Parathyroid adenoma (tissue), 2 donors: ENCODE results near the gene GNA12.

Source experiments
- H2AFZ ChIP-seq: fragments of 300-600 bp; sonication (generic); one replicate; pipeline ENCODE4 v1.7.0; 2017; ENCODE audit warnings: antibody characterized with exemption, mild to moderate bottlenecking
- H3K27ac ChIP-seq: fragments of 300-600 bp; sonication (generic); one replicate; pipeline ENCODE4 v1.7.0; 2017
- H3K27me3 ChIP-seq: fragments of 300-600 bp; sonication (generic); one replicate; pipeline ENCODE4 v1.7.0; 2017; ENCODE audit warnings: low read length; ENCODE audit not compliant: control insufficient read depth, insufficient read depth
- H3K36me3 ChIP-seq: fragments of 300-600 bp; sonication (generic); one replicate; pipeline ENCODE4 v1.7.0; 2017; ENCODE audit warnings: low read length; ENCODE audit not compliant: control insufficient read depth, insufficient read depth
- H3K4me1 ChIP-seq: fragments of 300-600 bp; sonication (generic); one replicate; pipeline ENCODE4 v1.7.0; 2017; ENCODE audit warnings: control low read depth
- H3K4me2 ChIP-seq: fragments of 300-600 bp; sonication (generic); one replicate; pipeline ENCODE4 v1.7.0; 2017; ENCODE audit warnings: low read length
- H3K4me3 ChIP-seq: fragments of 300-600 bp; sonication (generic); one replicate; pipeline ENCODE4 v1.7.0; 2017; ENCODE audit warnings: low read depth, low read length
- H3K79me2 ChIP-seq: fragments of 300-600 bp; sonication (generic); one replicate; pipeline ENCODE4 v1.7.0; 2017; ENCODE audit warnings: control low read depth
- H3K9ac ChIP-seq: fragments of 300-600 bp; sonication (generic); one replicate; pipeline ENCODE4 v1.7.0; 2017; ENCODE audit warnings: mild to moderate bottlenecking
- H3K9me3 ChIP-seq: fragments of 300-600 bp; sonication (generic); one replicate; pipeline ENCODE4 v1.7.0; 2017; ENCODE audit warnings: low read length; ENCODE audit not compliant: control insufficient read depth
- CTCF ChIP-seq: fragments of 300-600 bp; sonication (generic); IDR thresholded peaks from one replicate; pipeline ENCODE4 v1.7.0; 2017; ENCODE audit warnings: antibody characterized with exemption, mild to moderate bottlenecking
- donor health status: primary hyperparathyroidism.

The GNA12 gene

GRCh38 chr7:2804227-2804763 lies 39.8 kb downstream of the GNA12 start:
- no peak overlapping the region for H3K4me3 ChIP-seq
- TF ChIP-seq CTCF: no peak
- no peak overlapping the region for H2AFZ ChIP-seq
- H3K9me3 ChIP-seq: no peaks in the 10 kb centered on the region
- H3K4me2 ChIP-seq: no peak overlapping the region
- H3K9ac ChIP-seq: no peak overlapping the region
- H3K27ac ChIP-seq: no peak overlapping the region
- H3K36me3 ChIP-seq: no peaks in the 10 kb centered on the region
- no peaks in the 10 kb centered on the region for H3K27me3 ChIP-seq
- H3K79me2 ChIP-seq: peaks cover 37% of the 10 kb centered on the region
- no peaks in the 10 kb centered on the region for H3K4me1 ChIP-seq

GRCh38 chr7:2803755-2804154 lies 40.4 kb downstream of the GNA12 start:
- H3K4me2 ChIP-seq: no peak overlapping the region
- H3K27me3 ChIP-seq: no peaks in the 10 kb centered on the region
- H3K4me3 ChIP-seq: no peak overlapping the region
- TF ChIP-seq CTCF: no peak
- H3K9ac ChIP-seq: no peak overlapping the region
- H2AFZ ChIP-seq: no peak overlapping the region
- H3K79me2 ChIP-seq: peaks cover 33% of the 10 kb centered on the region
- H3K4me1 ChIP-seq: no peaks in the 10 kb centered on the region
- no peaks in the 10 kb centered on the region for H3K36me3 ChIP-seq
- H3K27ac ChIP-seq: no peak overlapping the region
- no peaks in the 10 kb centered on the region for H3K9me3 ChIP-seq

- Histone ChIP-seq H3K27ac (no peak overlapping the region), H2AFZ (no peak overlapping the region), H3K4me1 (no peaks in the 10 kb centered on the region), H3K27me3 (no peaks in the 10 kb centered on the region), H3K4me2 (no peak overlapping the region), H3K9me3 (no peaks in the 10 kb centered on the region), H3K9ac (no peak overlapping the region), H3K4me3 (no peak overlapping the region), H3K36me3 (no peaks in the 10 kb centered on the region), H3K79me2 (peaks cover 29% of the 10 kb centered on the region)
- TF ChIP-seq CTCF: no peak
These were observed 40.8 kb downstream of the GNA12 start for GRCh38 chr7:2803342-2803692.

- Histone ChIP-seq H3K4me1 (no peaks in the 10 kb centered on the region), H3K9me3 (no peaks in the 10 kb centered on the region), H3K27ac (no peak overlapping the region), H3K79me2 (peaks cover 24% of the 10 kb centered on the region), H3K27me3 (no peaks in the 10 kb centered on the region), H3K4me2 (no peak overlapping the region), H3K4me3 (no peak overlapping the region), H3K36me3 (no peaks in the 10 kb centered on the region), H2AFZ (no peak overlapping the region), H3K9ac (no peak overlapping the region)
- no peak for TF ChIP-seq CTCF
These were observed 41.4 kb downstream of the GNA12 start for GRCh38 chr7:2802504-2803341.

- no peak for TF ChIP-seq CTCF
- Histone ChIP-seq H3K27me3 (no peaks in the 10 kb centered on the region), H3K4me2 (no peak overlapping the region), H3K4me1 (peaks cover 5% of the 10 kb centered on the region), H3K9me3 (no peaks in the 10 kb centered on the region), H2AFZ (no peak overlapping the region), H3K9ac (no peak overlapping the region), H3K4me3 (no peak overlapping the region), H3K79me2 (peaks cover 25% of the 10 kb centered on the region), H3K36me3 (no peaks in the 10 kb centered on the region), H3K27ac (no peak overlapping the region)
These were observed 42.0 kb downstream of the GNA12 start for GRCh38 chr7:2802101-2802500.
